ENCODE results near the gene ZNF865. TPM values are rescaled to one million over a fixed set of nuclear protein-coding genes. Genes with fewer than 3 reads are reported as not detected.
A peak's percentile ranks its signal among the peaks of the same experiment; 100 is the strongest.

ZNF865 gene
- total and polyA plus RNA-seq, 2 donors (not counting 3 experiments of a cell fraction or from before 2014, with no cell fraction given): 4.0 to 10.1 TPM

GRCh38 chr19:55656988-55657747 is 51.7 kb downstream of the ZNF865 start:
- H4K20me1 ChIP-seq (replicated peaks; ENCODE audit: control insufficient read depth, extremely low read depth, insufficient read depth, low read length): peaks cover 12% of the 10 kb centered on the region
- BruUV-seq (replicated peaks): no TSS peak
- no peak overlapping the region for H3K27ac ChIP-seq (ENCODE audit: insufficient read depth, low read depth, low read length)
- peak overlapping the region in 2 of 3 experiments; percentile 94 to 98 for H3K4me3 ChIP-seq (replicated peaks in 1 of 3; ENCODE audit: insufficient read depth in 1 of 3, low read depth in 1 of 3, low read length in 3 of 3)
- H3K27me3 ChIP-seq (ENCODE audit: control insufficient read depth in 2 of 2, insufficient read depth in 2 of 2, low read length in 2 of 2): no peaks in the 10 kb centered on the region
- peak overlapping the region; percentile 97 for H3K9ac ChIP-seq (replicated peaks; ENCODE audit: extremely low read depth, insufficient read depth, low read length)
- H3K9me1 ChIP-seq (replicated peaks; ENCODE audit: control insufficient read depth, extremely low read depth, insufficient read depth, low read length): no peaks in the 10 kb centered on the region
- peaks cover 2 to 26% of the 10 kb centered on the region in 2 experiments for H3K36me3 ChIP-seq (ENCODE audit: control insufficient read depth in 2 of 2, extremely low read depth in 1 of 2, insufficient read depth in 2 of 2, low read length in 2 of 2)
- ChIA-PET POLR2A (interaction anchor here (0.6 to 1.0 kb wide), 2 partner anchors 14 to 73 kb away, joined by 3 to 8 read pairs; no protein-coding TSS in a partner anchor), CTCF (interaction anchor here (0.8 to 2.2 kb wide), 4 partner anchors 10 to 21 kb away, joined by 3 to 22 read pairs (median 3); no protein-coding TSS in a partner anchor)
- TF ChIP-seq EZH2 (IDR thresholded peaks at IDR 0.05; ENCODE audit: borderline replicate concordance, low read depth, low read length, severe bottlenecking) (no peak), POLR2A (IDR thresholded peaks at IDR 0.05; ENCODE audit: low read depth, low read length) (no peak), POLR2AphosphoS5 (IDR thresholded peaks at IDR 0.05; ENCODE audit: insufficient read depth, low read depth, low read length) (no peak), FOS (IDR thresholded peaks at IDR 0.05; ENCODE audit: borderline replicate concordance, insufficient read depth, low read length) (no peak)
- peaks cover 72% of the 10 kb centered on the region for H3K79me2 ChIP-seq (ENCODE audit: control insufficient read depth, insufficient read depth, low read length)
- no peaks in the 10 kb centered on the region for H3K9me3 ChIP-seq (replicated peaks; ENCODE audit: control insufficient read depth, insufficient read depth, low read length)
- peaks cover 25% of the 10 kb centered on the region for H3K4me1 ChIP-seq (ENCODE audit: control insufficient read depth, extremely low read depth, insufficient read depth, low read length)
- peak overlapping the region; percentile 96 for H3K4me2 ChIP-seq (ENCODE audit: insufficient read depth, low read length)
- FAIRE-seq: peak; percentile 4
- no peak for DNase-seq (ENCODE audit: low read depth, low spot score)
- no peak overlapping the region for H2AFZ ChIP-seq (ENCODE audit: low read depth, low read length)
- intact Hi-C loops (cut with micrococcal nuclease): loop anchor here (10.0 kb wide), 3 partner anchors 322 to 1192 kb away; partner anchors contain the start of genes KMT5C, LENG9 and ZNF787
- dilution Hi-C loops (cut with MboI; ENCODE audit: extremely low pct_ligation_motif_present, low sequenced_read_pairs): no loop called here

- intact Hi-C loops (cut with micrococcal nuclease): loop anchor here (10.0 kb wide), 3 partner anchors 324 to 1194 kb away; partner anchors contain the start of genes KMT5C, LENG9 and ZNF787
- dilution Hi-C loops (cut with MboI; ENCODE audit: extremely low pct_ligation_motif_present, low sequenced_read_pairs): no loop called here
- BruUV-seq (replicated peaks): no TSS peak
- H3K27ac ChIP-seq (ENCODE audit: insufficient read depth, low read depth, low read length): no peak overlapping the region
- H3K9ac ChIP-seq (replicated peaks; ENCODE audit: extremely low read depth, insufficient read depth, low read length): no peak overlapping the region
- no peak overlapping the region for H3K4me2 ChIP-seq (ENCODE audit: insufficient read depth, low read length)
- TF ChIP-seq GATA2 (IDR thresholded peaks at IDR 0.05; ENCODE audit: insufficient read depth, insufficient read length, low read depth, low read length) (no peak), MYC (IDR thresholded peaks at IDR 0.05; ENCODE audit: low read depth, low read length) (no peak), POLR2A (IDR thresholded peaks at IDR 0.05; ENCODE audit: low read depth, low read length) (no peak), JUN (IDR thresholded peaks at IDR 0.05; ENCODE audit: borderline replicate concordance, insufficient read depth, insufficient read length, low read depth) (no peak), POLR2AphosphoS5 (IDR thresholded peaks at IDR 0.05; ENCODE audit: insufficient read depth, low read depth, low read length) (no peak)
- H3K9me3 ChIP-seq (replicated peaks; ENCODE audit: control insufficient read depth, insufficient read depth, low read length): no peaks in the 10 kb centered on the region
- peaks cover 25% of the 10 kb centered on the region for H3K4me1 ChIP-seq (ENCODE audit: control insufficient read depth, extremely low read depth, insufficient read depth, low read length)
- no peaks in the 10 kb centered on the region for H3K27me3 ChIP-seq (ENCODE audit: control insufficient read depth in 2 of 2, insufficient read depth in 2 of 2, low read length in 2 of 2)
- H3K4me3 ChIP-seq (replicated peaks in 1 of 3; ENCODE audit: insufficient read depth in 1 of 3, low read depth in 1 of 3, low read length in 3 of 3): no peak overlapping the region
- peaks cover 11 to 42% of the 10 kb centered on the region in 2 experiments for H3K36me3 ChIP-seq (ENCODE audit: control insufficient read depth in 2 of 2, extremely low read depth in 1 of 2, insufficient read depth in 2 of 2, low read length in 2 of 2)
- H3K79me2 ChIP-seq (ENCODE audit: control insufficient read depth, insufficient read depth, low read length): peaks cover 88% of the 10 kb centered on the region
- H2AFZ ChIP-seq (ENCODE audit: low read depth, low read length): no peak overlapping the region
- ChIA-PET POLR2A (no interaction called here), CTCF (interaction anchor here (2.2 kb wide), 1 partner anchor 13 kb away, joined by 22 read pairs; no protein-coding TSS in a partner anchor)
- no peak for DNase-seq (ENCODE audit: low read depth, low spot score)
- H3K9me1 ChIP-seq (replicated peaks; ENCODE audit: control insufficient read depth, extremely low read depth, insufficient read depth, low read length): no peaks in the 10 kb centered on the region
- no peak for FAIRE-seq
- H4K20me1 ChIP-seq (replicated peaks; ENCODE audit: control insufficient read depth, extremely low read depth, insufficient read depth, low read length): peaks cover 12% of the 10 kb centered on the region
Measured at GRCh38 chr19:55658846-55659459, 53.5 kb downstream of the ZNF865 start.
